ENCODE measurements around the gene PROZ.

PROZ gene

GRCh38 chr13:113157206-113157928 lies 1.1 kb upstream of the PROZ start:
- no peaks in the 10 kb centered on the region for H4K20me1 ChIP-seq (ENCODE audit: low read depth, low read length)
- no peaks in the 10 kb centered on the region for H3K9me3 ChIP-seq (ENCODE audit: insufficient read depth, low read length)
- H3K79me2 ChIP-seq (ENCODE audit: insufficient read depth, low read length), result no peaks in the 10 kb centered on the region
- H2AFZ ChIP-seq (ENCODE audit: low read depth, low read length, severe bottlenecking), result no peak overlapping the region
- no peak overlapping the region for H3K4me2 ChIP-seq (ENCODE audit: low read depth, low read length, poor library complexity, severe bottlenecking)
- H3K27ac ChIP-seq (ENCODE audit: low read depth, low read length), result no peak overlapping the region
- H3K4me3 ChIP-seq (ENCODE audit: insufficient read depth, low read length, poor library complexity, severe bottlenecking), result no peak overlapping the region
- no peaks in the 10 kb centered on the region for H3K36me3 ChIP-seq (ENCODE audit: low read length)
- no peak overlapping the region for H3K9ac ChIP-seq (ENCODE audit: low read length)
- H3F3A ChIP-seq (ENCODE audit: insufficient read depth), result no peaks in the 10 kb centered on the region
- no peaks in the 10 kb centered on the region for H3K9me2 ChIP-seq (replicated peaks; ENCODE audit: insufficient read depth, low read length)
- no peaks in the 10 kb centered on the region for H3K27me3 ChIP-seq (ENCODE audit: low read length)
- no peak for TF ChIP-seq EZH2phosphoT487 (conservative IDR thresholded peaks at IDR 0.05; ENCODE audit: low read length)
- TF ChIP-seq, protein P1, sequence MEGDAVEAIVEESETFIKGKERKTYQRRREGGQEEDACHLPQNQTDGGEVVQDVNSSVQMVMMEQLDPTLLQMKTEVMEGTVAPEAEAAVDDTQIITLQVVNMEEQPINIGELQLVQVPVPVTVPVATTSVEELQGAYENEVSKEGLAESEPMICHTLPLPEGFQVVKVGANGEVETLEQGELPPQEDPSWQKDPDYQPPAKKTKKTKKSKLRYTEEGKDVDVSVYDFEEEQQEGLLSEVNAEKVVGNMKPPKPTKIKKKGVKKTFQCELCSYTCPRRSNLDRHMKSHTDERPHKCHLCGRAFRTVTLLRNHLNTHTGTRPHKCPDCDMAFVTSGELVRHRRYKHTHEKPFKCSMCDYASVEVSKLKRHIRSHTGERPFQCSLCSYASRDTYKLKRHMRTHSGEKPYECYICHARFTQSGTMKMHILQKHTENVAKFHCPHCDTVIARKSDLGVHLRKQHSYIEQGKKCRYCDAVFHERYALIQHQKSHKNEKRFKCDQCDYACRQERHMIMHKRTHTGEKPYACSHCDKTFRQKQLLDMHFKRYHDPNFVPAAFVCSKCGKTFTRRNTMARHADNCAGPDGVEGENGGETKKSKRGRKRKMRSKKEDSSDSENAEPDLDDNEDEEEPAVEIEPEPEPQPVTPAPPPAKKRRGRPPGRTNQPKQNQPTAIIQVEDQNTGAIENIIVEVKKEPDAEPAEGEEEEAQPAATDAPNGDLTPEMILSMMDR (IDR thresholded peaks at IDR 0.05; ENCODE audit: insufficient read depth, low read length, poor library complexity, severe bottlenecking), result no peak

- H3K9me2 ChIP-seq (replicated peaks; ENCODE audit: insufficient read depth, low read length), result no peaks in the 10 kb centered on the region
- no peaks in the 10 kb centered on the region for H3K36me3 ChIP-seq (ENCODE audit: low read length)
- H3K9me3 ChIP-seq (ENCODE audit: insufficient read depth, low read length), result no peaks in the 10 kb centered on the region
- no peak for TF ChIP-seq EZH2phosphoT487 (conservative IDR thresholded peaks at IDR 0.05; ENCODE audit: low read length)
- TF ChIP-seq, protein P1 (IDR thresholded peaks at IDR 0.05; ENCODE audit: insufficient read depth, low read length, poor library complexity, severe bottlenecking), result no peak
- H3K9ac ChIP-seq (ENCODE audit: low read length), result no peak overlapping the region
- H3K27me3 ChIP-seq (ENCODE audit: low read length), result no peaks in the 10 kb centered on the region
- H3K4me3 ChIP-seq (ENCODE audit: insufficient read depth, low read length, poor library complexity, severe bottlenecking), result no peak overlapping the region
- no peaks in the 10 kb centered on the region for H3K79me2 ChIP-seq (ENCODE audit: insufficient read depth, low read length)
- H3F3A ChIP-seq (ENCODE audit: insufficient read depth), result no peaks in the 10 kb centered on the region
- H4K20me1 ChIP-seq (ENCODE audit: low read depth, low read length), result no peaks in the 10 kb centered on the region
- no peak overlapping the region for H3K4me2 ChIP-seq (ENCODE audit: low read depth, low read length, poor library complexity, severe bottlenecking)
- H3K27ac ChIP-seq (ENCODE audit: low read depth, low read length), result no peak overlapping the region
- no peak overlapping the region for H2AFZ ChIP-seq (ENCODE audit: low read depth, low read length, severe bottlenecking)
These were observed 498 bp downstream of the PROZ start for GRCh38 chr13:113158946-113159345.

GRCh38 chr13:113159701-113160100 lies 1.3 kb downstream of the PROZ start:
- no peaks in the 10 kb centered on the region for H3K9me3 ChIP-seq (ENCODE audit: insufficient read depth, low read length)
- H3K36me3 ChIP-seq (ENCODE audit: low read length), result no peaks in the 10 kb centered on the region
- H3F3A ChIP-seq (ENCODE audit: insufficient read depth), result no peaks in the 10 kb centered on the region
- H3K4me3 ChIP-seq (ENCODE audit: insufficient read depth, low read length, poor library complexity, severe bottlenecking), result no peak overlapping the region
- no peak for TF ChIP-seq EZH2phosphoT487 (conservative IDR thresholded peaks at IDR 0.05; ENCODE audit: low read length)
- TF ChIP-seq, protein P1 (IDR thresholded peaks at IDR 0.05; ENCODE audit: insufficient read depth, low read length, poor library complexity, severe bottlenecking), result no peak
- no peak overlapping the region for H2AFZ ChIP-seq (ENCODE audit: low read depth, low read length, severe bottlenecking)
- H3K27me3 ChIP-seq (ENCODE audit: low read length), result no peaks in the 10 kb centered on the region
- H3K9ac ChIP-seq (ENCODE audit: low read length), result no peak overlapping the region
- no peaks in the 10 kb centered on the region for H3K79me2 ChIP-seq (ENCODE audit: insufficient read depth, low read length)
- no peaks in the 10 kb centered on the region for H4K20me1 ChIP-seq (ENCODE audit: low read depth, low read length)
- H3K27ac ChIP-seq (ENCODE audit: low read depth, low read length), result no peak overlapping the region
- H3K9me2 ChIP-seq (replicated peaks; ENCODE audit: insufficient read depth, low read length), result no peaks in the 10 kb centered on the region
- no peak overlapping the region for H3K4me2 ChIP-seq (ENCODE audit: low read depth, low read length, poor library complexity, severe bottlenecking)
